ENCODE measurements around the gene BTBD9. TPM values are rescaled to one million over a fixed set of nuclear protein-coding genes. Genes with fewer than 3 reads are reported as not detected.
A peak's percentile ranks its signal among the peaks of the same experiment; 100 is the strongest.
"Not testable (repeated sequence)": the region's sequence is repeated elsewhere in the genome, so short reads cannot be mapped to it uniquely, and the experiment has no call there.

The BTBD9 gene
- total and polyA plus RNA-seq, 5 donors, result 9.8 to 24.6 (median 23.7) TPM

GRCh38 chr6:38350942-38351341 lies 288.8 kb downstream of the BTBD9 start:
- Histone ChIP-seq H3K4me1 (ENCODE audit: control insufficient read depth, insufficient read depth, low read length) (peaks cover 5% of the 10 kb centered on the region), H3K4me3 (ENCODE audit: low read length) (no peak overlapping the region), H3K9me3 (ENCODE audit: control insufficient read depth, low read length) (no peaks in the 10 kb centered on the region), H3K27me3 (ENCODE audit: control insufficient read depth, insufficient read depth) (no peaks in the 10 kb centered on the region), H3K27ac (ENCODE audit: low read length) (no peak overlapping the region)
- DNase-seq (no peak), ATAC-seq (peak; percentile 29 to 61)
- intact Hi-C loops (cut with DNase I), result no loop called here

- peaks cover 5% of the 10 kb centered on the region for H3K4me1 ChIP-seq (ENCODE audit: control insufficient read depth, insufficient read depth, low read length)
- 94% methylated on average over 4 of the region's 4 CpGs for whole genome bisulfite sequencing
- intact Hi-C loops (cut with DNase I), result no loop called here
- DNase-seq (no peak), ATAC-seq (no peak)
- no peak overlapping the region for H3K27ac ChIP-seq (ENCODE audit: low read length)
- H3K9me3 ChIP-seq (ENCODE audit: control insufficient read depth, low read length), result no peaks in the 10 kb centered on the region
- H3K4me3 ChIP-seq (ENCODE audit: low read length), result no peak overlapping the region
- H3K27me3 ChIP-seq (ENCODE audit: control insufficient read depth, insufficient read depth), result no peaks in the 10 kb centered on the region
Observed at GRCh38 chr6:38350220-38350619, 289.5 kb downstream of the BTBD9 start.

- no peaks in the 10 kb centered on the region for H3K9me3 ChIP-seq (ENCODE audit: control insufficient read depth, low read length)
- peak in 1 of 2 donors; percentile 14 for ATAC-seq
- H3K27me3 ChIP-seq (ENCODE audit: control insufficient read depth, insufficient read depth), result no peaks in the 10 kb centered on the region
- peaks cover 5% of the 10 kb centered on the region for H3K4me1 ChIP-seq (ENCODE audit: control insufficient read depth, insufficient read depth, low read length)
- WGBS, result 89% methylated on average over 3 of the region's 3 CpGs
- no peak overlapping the region for H3K27ac ChIP-seq (ENCODE audit: low read length)
- intact Hi-C loops (cut with DNase I), result no loop called here
- DNase-seq, result no peak
- H3K4me3 ChIP-seq (ENCODE audit: low read length), result no peak overlapping the region
Observed at GRCh38 chr6:38349795-38350194, 289.9 kb downstream of the BTBD9 start.

GRCh38 chr6:38349221-38349620 lies 290.5 kb downstream of the BTBD9 start:
- Histone ChIP-seq H3K27me3 (ENCODE audit: control insufficient read depth, insufficient read depth) (no peaks in the 10 kb centered on the region), H3K27ac (ENCODE audit: low read length) (no peak overlapping the region), H3K4me1 (ENCODE audit: control insufficient read depth, insufficient read depth, low read length) (peaks cover 5% of the 10 kb centered on the region), H3K9me3 (ENCODE audit: control insufficient read depth, low read length) (no peaks in the 10 kb centered on the region), H3K4me3 (ENCODE audit: low read length) (no peak overlapping the region)
- intact Hi-C loops (cut with DNase I), result no loop called here
- ATAC-seq, result no peak
- DNase-seq, result no peak
- WGBS, result 93% methylated on average over 2 of the region's 2 CpGs

GRCh38 chr6:38348371-38348770 lies 291.4 kb downstream of the BTBD9 start:
- 71% methylated on average over 3 of the region's 3 CpGs for WGBS
- Histone ChIP-seq H3K27me3 (ENCODE audit: control insufficient read depth, insufficient read depth) (no peaks in the 10 kb centered on the region), H3K4me3 (ENCODE audit: low read length) (no peak overlapping the region), H3K4me1 (ENCODE audit: control insufficient read depth, insufficient read depth, low read length) (peaks cover 5% of the 10 kb centered on the region), H3K27ac (ENCODE audit: low read length) (no peak overlapping the region), H3K9me3 (ENCODE audit: control insufficient read depth, low read length) (no peaks in the 10 kb centered on the region)
- ATAC-seq (no peak), DNase-seq (no peak)
- intact Hi-C loops (cut with DNase I), result no loop called here

- ATAC-seq; DNase-seq; H3K27ac ChIP-seq (ENCODE audit: low read length); intact Hi-C loops (cut with DNase I); H3K27me3 ChIP-seq (ENCODE audit: control insufficient read depth, insufficient read depth); H3K4me1 ChIP-seq (ENCODE audit: control insufficient read depth, insufficient read depth, low read length); H3K9me3 ChIP-seq (ENCODE audit: control insufficient read depth, low read length); H3K4me3 ChIP-seq (ENCODE audit: low read length): not testable (repeated sequence)
- 83% methylated on average over 8 of the region's 8 CpGs for WGBS
Observed at GRCh38 chr6:38347829-38348228, 291.9 kb downstream of the BTBD9 start.

- Histone ChIP-seq H3K27ac (ENCODE audit: low read length) (no peak overlapping the region), H3K9me3 (ENCODE audit: control insufficient read depth, low read length) (no peaks in the 10 kb centered on the region), H3K4me1 (ENCODE audit: control insufficient read depth, insufficient read depth, low read length) (peaks cover 5% of the 10 kb centered on the region), H3K27me3 (ENCODE audit: control insufficient read depth, insufficient read depth) (no peaks in the 10 kb centered on the region), H3K4me3 (ENCODE audit: low read length) (no peak overlapping the region)
- ATAC-seq (no peak), DNase-seq (no peak)
- WGBS, result 77% methylated on average over 5 of the region's 5 CpGs
- intact Hi-C loops (cut with DNase I), result no loop called here
Observed at GRCh38 chr6:38346291-38347079, 293.2 kb downstream of the BTBD9 start.

- WGBS, result 81% methylated on average over 5 of the region's 5 CpGs
- Histone ChIP-seq H3K9me3 (ENCODE audit: control insufficient read depth, low read length) (no peaks in the 10 kb centered on the region), H3K27me3 (ENCODE audit: control insufficient read depth, insufficient read depth) (no peaks in the 10 kb centered on the region), H3K27ac (ENCODE audit: low read length) (no peak overlapping the region), H3K4me3 (ENCODE audit: low read length) (no peak overlapping the region), H3K4me1 (ENCODE audit: control insufficient read depth, insufficient read depth, low read length) (peaks cover 3% of the 10 kb centered on the region)
- intact Hi-C loops (cut with DNase I), result no loop called here
- no peak for ATAC-seq
- DNase-seq, result no peak
Observed at GRCh38 chr6:38345586-38345985, 294.1 kb downstream of the BTBD9 start.

- DNase-seq, result no peak
- H3K27ac ChIP-seq (ENCODE audit: low read length), result no peak overlapping the region
- H3K9me3 ChIP-seq (ENCODE audit: control insufficient read depth, low read length), result no peaks in the 10 kb centered on the region
- 100% methylated on average over 1 of the region's 1 CpG for WGBS
- intact Hi-C loops (cut with DNase I), result no loop called here
- no peak for ATAC-seq
- H3K27me3 ChIP-seq (ENCODE audit: control insufficient read depth, insufficient read depth), result no peaks in the 10 kb centered on the region
- no peaks in the 10 kb centered on the region for H3K4me1 ChIP-seq (ENCODE audit: control insufficient read depth, insufficient read depth, low read length)
- H3K4me3 ChIP-seq (ENCODE audit: low read length), result no peak overlapping the region
Observed at GRCh38 chr6:38341496-38341895, 298.2 kb downstream of the BTBD9 start.

GRCh38 chr6:38339914-38340313 lies 299.8 kb downstream of the BTBD9 start:
- Histone ChIP-seq H3K9me3 (ENCODE audit: control insufficient read depth, low read length) (no peaks in the 10 kb centered on the region), H3K4me1 (ENCODE audit: control insufficient read depth, insufficient read depth, low read length) (no peaks in the 10 kb centered on the region), H3K27me3 (ENCODE audit: control insufficient read depth, insufficient read depth) (no peaks in the 10 kb centered on the region), H3K4me3 (ENCODE audit: low read length) (no peak overlapping the region), H3K27ac (ENCODE audit: low read length) (no peak overlapping the region)
- intact Hi-C loops (cut with DNase I), result no loop called here
- WGBS, result 77% methylated on average over 3 of the region's 3 CpGs
- ATAC-seq (no peak), DNase-seq (no peak)

GRCh38 chr6:38337819-38338465 lies 301.8 kb downstream of the BTBD9 start:
- Histone ChIP-seq H3K27me3 (ENCODE audit: control insufficient read depth, insufficient read depth) (no peaks in the 10 kb centered on the region), H3K27ac (ENCODE audit: low read length) (no peak overlapping the region), H3K4me3 (ENCODE audit: low read length) (no peak overlapping the region), H3K4me1 (ENCODE audit: control insufficient read depth, insufficient read depth, low read length) (no peaks in the 10 kb centered on the region), H3K9me3 (ENCODE audit: control insufficient read depth, low read length) (no peaks in the 10 kb centered on the region)
- no peak for ATAC-seq
- no peak for DNase-seq
- 95% methylated on average over 5 of the region's 5 CpGs for WGBS
- intact Hi-C loops (cut with DNase I), result no loop called here
